Liver (tissue), 9 donors: ENCODE measurements around the gene RECQL5. TPM values are rescaled to one million over a fixed set of nuclear protein-coding genes. Genes with fewer than 3 reads are reported as not detected.

ENCODE experiments used
- DNase-seq: peaks from one replicate; pipeline ENCODE4 v3.0.0-alpha.2; 2017; ENCODE audit warnings: low spot score
- H3K27ac ChIP-seq, 2 donors: one replicate each; pipeline ENCODE4 v1.7.0; 2013; ENCODE audit warnings: inconsistent platforms in 2 of 2, low read length in 2 of 2, control low read depth in 1 of 2, low read depth in 1 of 2, mild to moderate bottlenecking in 1 of 2
- H3K27me3 ChIP-seq, 4 donors: one replicate each; pipeline versions ENCODE4 v1.6.1 to v1.7.0; 2013; ENCODE audit warnings: low read length in 3 of 4, inconsistent platforms in 1 of 4, mild to moderate bottlenecking in 1 of 4, moderate library complexity in 1 of 4; ENCODE audit not compliant: control insufficient read depth in 4 of 4, insufficient read depth in 4 of 4
- H3K36me3 ChIP-seq, 4 donors: one replicate each; pipeline versions ENCODE4 v1.6.1 to v1.7.0; 2013; ENCODE audit warnings: low read length in 3 of 4, mild to moderate bottlenecking in 3 of 4, low read depth in 1 of 4, moderate library complexity in 1 of 4; ENCODE audit not compliant: control insufficient read depth in 4 of 4, insufficient read depth in 3 of 4
- H3K4me1 ChIP-seq, 4 donors: one replicate each; pipeline versions ENCODE4 v1.6.1 to v1.7.0; 2013; ENCODE audit warnings: low read length in 3 of 4, mild to moderate bottlenecking in 3 of 4, moderate library complexity in 1 of 4; ENCODE audit not compliant: control insufficient read depth in 4 of 4, insufficient read depth in 4 of 4
- H3K4me3 ChIP-seq, 3 donors: one replicate each; pipeline versions ENCODE4 v1.6.1 to v1.7.0; 2013; ENCODE audit warnings: low read length in 3 of 3, control low read depth in 1 of 3, low read depth in 1 of 3, mild to moderate bottlenecking in 1 of 3
- H3K9ac ChIP-seq, 2 donors: one replicate each; pipeline ENCODE4 v1.7.0; 2013; ENCODE audit warnings: low read length in 2 of 2, mild to moderate bottlenecking in 2 of 2, moderate library complexity in 2 of 2, control low read depth in 1 of 2, low read depth in 1 of 2
- H3K9me3 ChIP-seq, 4 donors: one replicate each; pipeline versions ENCODE4 v1.6.1 to v1.7.0; 2013; ENCODE audit warnings: low read length in 3 of 4; ENCODE audit not compliant: control insufficient read depth in 4 of 4
- ATF3 ChIP-seq: IDR thresholded peaks from 2 replicates; pipeline ENCODE4 v1.6.1; 2016; ENCODE audit warnings: antibody characterized with exemption
- CTCF ChIP-seq: fragments of 150-350 bp; IDR thresholded peaks from 2 replicates; pipeline ENCODE4 v1.5.1; 2017; ENCODE audit warnings: improper control_type of control experiment, low read depth, low read length; ENCODE audit not compliant: missing input control
- FOXA1 ChIP-seq: IDR thresholded peaks from 2 replicates; pipeline ENCODE4 v1.6.1; 2016; ENCODE audit warnings: antibody characterized with exemption
- GABPA ChIP-seq, 2 donors: IDR thresholded peaks in 1 of 2; conservative IDR thresholded peaks in 1 of 2; 2 replicates each; pipeline ENCODE4 v1.6.1; 2016; ENCODE audit warnings: antibody characterized with exemption in 2 of 2, mild to moderate bottlenecking in 1 of 2, moderate library complexity in 1 of 2
- HNF4A ChIP-seq, 2 donors: conservative IDR thresholded peaks; 2 replicates each; pipeline ENCODE4 v1.6.1; 2016; ENCODE audit warnings: antibody characterized with exemption in 2 of 2, mild to moderate bottlenecking in 2 of 2
- HNF4G ChIP-seq: IDR thresholded peaks from 2 replicates; pipeline ENCODE4 v1.6.1; 2016; ENCODE audit warnings: antibody characterized with exemption
- JUND ChIP-seq, 2 donors: IDR thresholded peaks; 2 replicates each; pipeline ENCODE4 v1.6.1; 2016; ENCODE audit warnings: antibody characterized with exemption in 2 of 2
- MAX ChIP-seq: IDR thresholded peaks from 2 replicates; pipeline ENCODE4 v1.6.1; 2016; ENCODE audit warnings: antibody characterized with exemption
- NR2F2 ChIP-seq: IDR thresholded peaks from 2 replicates; pipeline ENCODE4 v1.6.1; 2016; ENCODE audit warnings: antibody characterized with exemption
- RAD21 ChIP-seq, 2 donors: IDR thresholded peaks; 2 replicates each; pipeline ENCODE4 v1.6.1; 2016; ENCODE audit warnings: antibody characterized with exemption in 2 of 2, mild to moderate bottlenecking in 2 of 2
- REST ChIP-seq: IDR thresholded peaks from 2 replicates; pipeline ENCODE4 v1.6.1; 2016; ENCODE audit warnings: antibody characterized with exemption, mild to moderate bottlenecking
- RXRA ChIP-seq, 2 donors: IDR thresholded peaks; 2 replicates each; pipeline ENCODE4 v1.6.1; 2017 to 2018; ENCODE audit warnings: antibody characterized with exemption in 2 of 2, mild to moderate bottlenecking in 1 of 2
- ZBTB33 ChIP-seq: IDR thresholded peaks from 2 replicates; pipeline ENCODE4 v1.6.1; 2016; ENCODE audit warnings: antibody characterized with exemption
- WGBS: extraction: QIAGEN DNeasy Blood & Tissue Kit; methylation state at CpG from one replicate; pipeline ENCODE4 v1.1.7; 2013; 5-methylcytosine and 5-hydroxymethylcytosine counted together
- polyA plus RNA-seq, 2 donors: library from polyadenylated mRNA; stranded (reverse) in 1 of 2; unstranded in 1 of 2; fragments of 200-250 nt in 1 of 2; fragments of >200 nt in 1 of 2; fragmentation: Nextera tagmentation in 1 of 2; extraction: Ambion mirVana in 1 of 2; gene quantifications; one replicate each; pipeline versions ENCODE4 v1.2.1 to v1.2.3, GENCODE V29; 2013 to 2015
- total RNA-seq, 2 donors: library from RNA; depleted of rRNA; stranded (reverse); fragments of >200 nt; gene quantifications; one replicate each; pipeline ENCODE4 v1.2.3, GENCODE V29; 2014
- donor health status: healthy.
- donor health status: healthy.
- donor health status: healthy.
- donor health status: healthy.
- donor health status: healthy.

The RECQL5 gene
- total and polyA plus RNA-seq, 4 donors = 8.3 to 15.1 (median 11.5) TPM

- Histone ChIP-seq H3K4me1 (peaks cover 3 to 12% (median 8%) of the 10 kb centered on the region in 4 donors), H3K4me3 (no peak overlapping the region), H3K9me3 (no peaks in the 10 kb centered on the region), H3K27ac (no peak overlapping the region), H3K9ac (no peak overlapping the region), H3K36me3 (peaks cover 0 to 1% (median 0%) of the 10 kb centered on the region in 4 donors), H3K27me3 (no peaks in the 10 kb centered on the region)
- no peak for DNase-seq
- TF ChIP-seq FOXA1 = no peak
- no peak for TF ChIP-seq NR2F2
- no peak for TF ChIP-seq RAD21 (IDR thresholded peaks at IDR 0.05)
- TF ChIP-seq HNF4A (conservative IDR thresholded peaks at IDR 0.05) = no peak
- TF ChIP-seq JUND (IDR thresholded peaks at IDR 0.05) = no peak
- TF ChIP-seq CTCF = no peak
- no peak for TF ChIP-seq ZBTB33
- TF ChIP-seq MAX = no peak
- 94% methylated on average over 17 of the region's 17 CpGs for WGBS
Observed at GRCh38 chr17:75592348-75593020, 74.5 kb downstream of the RECQL5 start.

GRCh38 chr17:75591722-75592302 is 75.1 kb downstream of the RECQL5 start:
- no peaks in the 10 kb centered on the region for H3K9me3 ChIP-seq
- DNase-seq = no peak
- H3K36me3 ChIP-seq = peaks cover 0 to 1% (median 0%) of the 10 kb centered on the region in 4 donors
- no peak overlapping the region for H3K9ac ChIP-seq
- no peak overlapping the region for H3K4me3 ChIP-seq
- TF ChIP-seq MAX = no peak
- TF ChIP-seq CTCF = no peak
- no peak for TF ChIP-seq ATF3
- TF ChIP-seq RXRA (IDR thresholded peaks at IDR 0.05) = no peak
- no peak for TF ChIP-seq HNF4A (conservative IDR thresholded peaks at IDR 0.05)
- TF ChIP-seq REST = no peak
- no peak for TF ChIP-seq HNF4G
- no peak for TF ChIP-seq NR2F2
- no peak for TF ChIP-seq GABPA (IDR thresholded peaks at IDR 0.05 in 1 of 2, conservative IDR thresholded peaks at IDR 0.05 in 1 of 2)
- no peak overlapping the region for H3K27ac ChIP-seq
- H3K4me1 ChIP-seq = peaks cover 3 to 13% (median 8%) of the 10 kb centered on the region in 4 donors
- H3K27me3 ChIP-seq = no peaks in the 10 kb centered on the region
- 91% methylated on average over 7 of the region's 7 CpGs for WGBS
